Midbrain (tissue), 1 donor: ENCODE results near the gene METAP1D.
"Not testable (repeated sequence)": the region's sequence is repeated elsewhere in the genome, so short reads cannot be mapped to it uniquely, and the experiment has no call there.

Experiments used
- DNase-seq: peaks from one replicate; lab custom pipeline; 2025; lab: John Stamatoyannopoulos, UW

The METAP1D gene

GRCh38 chr2:171997031-171997430 is 2.7 kb upstream of the METAP1D start:
- DNase-seq = not testable (repeated sequence)

- DNase-seq = no peak
Observed at GRCh38 chr2:171999161-171999560, 592 bp upstream of the METAP1D start.

- no peak for DNase-seq
Observed at GRCh38 chr2:172000696-172001361, 1.1 kb downstream of the METAP1D start.

GRCh38 chr2:172007372-172007771 is 7.6 kb downstream of the METAP1D start:
- DNase-seq = no peak

- DNase-seq = no peak
Observed at GRCh38 chr2:172009823-172010222, 10.1 kb downstream of the METAP1D start.

GRCh38 chr2:172011812-172012575 is 12.2 kb downstream of the METAP1D start:
- DNase-seq = no peak

GRCh38 chr2:172012677-172013391 is 13.1 kb downstream of the METAP1D start:
- DNase-seq = no peak

- no peak for DNase-seq
Observed at GRCh38 chr2:172013396-172013795, 13.6 kb downstream of the METAP1D start.

GRCh38 chr2:172021074-172021931 is 21.6 kb downstream of the METAP1D start:
- DNase-seq = no peak

- no peak for DNase-seq
Observed at GRCh38 chr2:172021955-172022354, 22.2 kb downstream of the METAP1D start.

- no peak for DNase-seq
Observed at GRCh38 chr2:172031536-172031935, 31.8 kb downstream of the METAP1D start.

- no peak for DNase-seq
Observed at GRCh38 chr2:172038121-172038520, 38.4 kb downstream of the METAP1D start.

- DNase-seq = no peak
Observed at GRCh38 chr2:172038604-172039003, 38.9 kb downstream of the METAP1D start.

- DNase-seq = no peak
Observed at GRCh38 chr2:172039011-172039704, 39.4 kb downstream of the METAP1D start.

GRCh38 chr2:172040311-172040710 is 40.6 kb downstream of the METAP1D start:
- no peak for DNase-seq

- no peak for DNase-seq
Observed at GRCh38 chr2:172046080-172046678, 46.4 kb downstream of the METAP1D start.

GRCh38 chr2:172046866-172047565 is 47.3 kb downstream of the METAP1D start:
- no peak for DNase-seq

- no peak for DNase-seq
Observed at GRCh38 chr2:172047566-172048507, 48.1 kb downstream of the METAP1D start.
